ENCODE measurements around the gene SMAD4.
"Not testable (repeated sequence)": the region's sequence is repeated elsewhere in the genome, so short reads cannot be mapped to it uniquely, and the experiment has no call there.

Gene SMAD4

GRCh38 chr18:51077217-51077616 lies 47.2 kb downstream of the SMAD4 start:
- no peaks in the 10 kb centered on the region for H3K9me3 ChIP-seq (ENCODE audit: control insufficient read depth, insufficient read depth, low read length)
- peaks cover 12% of the 10 kb centered on the region for H3K36me3 ChIP-seq (ENCODE audit: control insufficient read depth, insufficient read depth, low read length)
- no peaks in the 10 kb centered on the region for H3K27me3 ChIP-seq (ENCODE audit: control insufficient read depth, insufficient read depth, low read length)
- no peak overlapping the region for H3K9ac ChIP-seq (ENCODE audit: low read depth, low read length)
- H3K4me3 ChIP-seq (ENCODE audit: low read depth, low read length): no peak overlapping the region
- H3K4me1 ChIP-seq (ENCODE audit: control insufficient read depth, insufficient read depth, low read length): no peaks in the 10 kb centered on the region

DNA sequence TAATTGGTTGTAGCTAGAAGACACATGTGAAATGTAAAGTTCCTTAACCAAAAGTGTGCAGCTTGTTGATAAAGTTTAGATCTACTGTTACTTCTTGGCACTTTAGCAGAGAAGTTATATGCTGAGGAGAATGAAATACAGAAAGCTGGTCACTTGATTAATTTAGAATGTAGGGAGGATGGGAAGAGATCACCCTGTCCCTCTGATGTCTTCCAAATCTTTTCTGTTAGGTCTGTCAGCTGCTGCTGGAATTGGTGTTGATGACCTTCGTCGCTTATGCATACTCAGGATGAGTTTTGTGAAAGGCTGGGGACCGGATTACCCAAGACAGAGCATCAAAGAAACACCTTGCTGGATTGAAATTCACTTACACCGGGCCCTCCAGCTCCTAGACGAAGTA lies 48.0 kb downstream of the SMAD4 start:
- no peak overlapping the region for H3K9ac ChIP-seq (ENCODE audit: low read depth, low read length)
- H3K9me3 ChIP-seq (ENCODE audit: control insufficient read depth, insufficient read depth, low read length): no peaks in the 10 kb centered on the region
- H3K4me3 ChIP-seq (ENCODE audit: low read depth, low read length): no peak overlapping the region
- no peaks in the 10 kb centered on the region for H3K27me3 ChIP-seq (ENCODE audit: control insufficient read depth, insufficient read depth, low read length)
- peaks cover 12% of the 10 kb centered on the region for H3K36me3 ChIP-seq (ENCODE audit: control insufficient read depth, insufficient read depth, low read length)
- no peaks in the 10 kb centered on the region for H3K4me1 ChIP-seq (ENCODE audit: control insufficient read depth, insufficient read depth, low read length)

GRCh38 chr18:51082571-51083267 lies 52.7 kb downstream of the SMAD4 start:
- no peaks in the 10 kb centered on the region for H3K4me1 ChIP-seq (ENCODE audit: control insufficient read depth, insufficient read depth, low read length)
- peaks cover 17% of the 10 kb centered on the region for H3K36me3 ChIP-seq (ENCODE audit: control insufficient read depth, insufficient read depth, low read length)
- no peak overlapping the region for H3K9ac ChIP-seq (ENCODE audit: low read depth, low read length)
- H3K27me3 ChIP-seq (ENCODE audit: control insufficient read depth, insufficient read depth, low read length): no peaks in the 10 kb centered on the region
- H3K4me3 ChIP-seq (ENCODE audit: low read depth, low read length): no peak overlapping the region
- H3K9me3 ChIP-seq (ENCODE audit: control insufficient read depth, insufficient read depth, low read length): no peaks in the 10 kb centered on the region

- Histone ChIP-seq H3K4me1 (ENCODE audit: control insufficient read depth, insufficient read depth, low read length) (no peaks in the 10 kb centered on the region), H3K4me3 (ENCODE audit: low read depth, low read length) (no peak overlapping the region), H3K9ac (ENCODE audit: low read depth, low read length) (no peak overlapping the region), H3K36me3 (ENCODE audit: control insufficient read depth, insufficient read depth, low read length) (peaks cover 12% of the 10 kb centered on the region), H3K27me3 (ENCODE audit: control insufficient read depth, insufficient read depth, low read length) (no peaks in the 10 kb centered on the region), H3K9me3 (ENCODE audit: control insufficient read depth, insufficient read depth, low read length) (no peaks in the 10 kb centered on the region)
These were observed 53.4 kb downstream of the SMAD4 start for GRCh38 chr18:51083398-51083797.

DNA sequence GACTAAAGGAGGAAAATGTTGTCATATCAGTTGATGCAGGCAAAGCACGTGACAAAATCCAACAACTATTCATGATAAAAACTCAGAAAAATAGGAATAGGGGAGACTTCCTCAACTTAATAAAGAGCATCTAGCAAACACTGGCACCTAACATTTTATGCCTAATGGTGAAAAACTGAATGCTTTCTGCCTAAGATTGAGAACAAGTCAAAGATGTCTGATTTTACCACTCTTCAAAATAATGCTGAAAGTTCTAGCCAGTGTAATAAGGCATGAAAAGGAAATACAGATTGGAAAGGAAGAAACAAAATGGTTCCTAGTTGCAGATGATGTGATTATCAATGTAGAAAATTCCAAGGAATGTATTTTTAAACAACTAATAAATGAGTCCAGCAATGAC lies 58.4 kb downstream of the SMAD4 start:
- no peaks in the 10 kb centered on the region for H3K4me1 ChIP-seq (ENCODE audit: control insufficient read depth, insufficient read depth, low read length)
- H3K4me3 ChIP-seq (ENCODE audit: low read depth, low read length): no peak overlapping the region
- H3K9ac ChIP-seq (ENCODE audit: low read depth, low read length): no peak overlapping the region
- H3K36me3 ChIP-seq (ENCODE audit: control insufficient read depth, insufficient read depth, low read length): peaks cover 5% of the 10 kb centered on the region
- no peaks in the 10 kb centered on the region for H3K27me3 ChIP-seq (ENCODE audit: control insufficient read depth, insufficient read depth, low read length)
- H3K9me3 ChIP-seq (ENCODE audit: control insufficient read depth, insufficient read depth, low read length): no peaks in the 10 kb centered on the region

GRCh38 chr18:51089691-51090090 lies 59.7 kb downstream of the SMAD4 start:
- Histone ChIP-seq H3K4me3 (ENCODE audit: low read depth, low read length) (no peak overlapping the region), H3K9ac (ENCODE audit: low read depth, low read length) (no peak overlapping the region), H3K4me1 (ENCODE audit: control insufficient read depth, insufficient read depth, low read length) (no peaks in the 10 kb centered on the region), H3K36me3 (ENCODE audit: control insufficient read depth, insufficient read depth, low read length) (peaks cover 5% of the 10 kb centered on the region), H3K27me3 (ENCODE audit: control insufficient read depth, insufficient read depth, low read length) (no peaks in the 10 kb centered on the region), H3K9me3 (ENCODE audit: control insufficient read depth, insufficient read depth, low read length) (no peaks in the 10 kb centered on the region)

GRCh38 chr18:51091270-51091669 lies 61.3 kb downstream of the SMAD4 start:
- H3K4me3 ChIP-seq (ENCODE audit: low read depth, low read length): no peak overlapping the region
- no peaks in the 10 kb centered on the region for H3K36me3 ChIP-seq (ENCODE audit: control insufficient read depth, insufficient read depth, low read length)
- H3K4me1 ChIP-seq (ENCODE audit: control insufficient read depth, insufficient read depth, low read length): no peaks in the 10 kb centered on the region

DNA sequence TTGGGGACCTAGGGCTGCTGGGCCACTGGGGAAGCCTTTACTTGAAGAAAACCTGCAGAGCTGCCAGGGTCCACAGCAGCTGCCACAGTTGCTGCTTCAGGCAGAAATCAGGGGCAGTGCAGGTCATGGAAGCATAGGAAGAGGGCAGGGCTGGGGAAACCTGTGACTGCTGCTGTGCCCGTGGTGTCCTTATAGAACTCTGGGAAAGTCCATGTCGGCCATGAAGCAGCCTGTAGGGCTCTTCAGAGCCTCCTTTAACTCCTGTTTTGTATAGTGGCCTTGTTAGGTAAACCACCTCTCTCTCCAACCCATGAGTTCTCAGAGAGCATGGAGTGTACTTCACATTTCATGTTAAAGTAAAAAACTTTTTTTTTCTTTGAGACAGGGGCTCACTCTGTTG lies 62.1 kb downstream of the SMAD4 start:
- Histone ChIP-seq H3K27me3 (ENCODE audit: control insufficient read depth, insufficient read depth, low read length) (no peaks in the 10 kb centered on the region), H3K4me1 (ENCODE audit: control insufficient read depth, insufficient read depth, low read length) (no peaks in the 10 kb centered on the region), H3K9me3 (ENCODE audit: control insufficient read depth, insufficient read depth, low read length) (no peaks in the 10 kb centered on the region), H3K9ac (ENCODE audit: low read depth, low read length) (no peak overlapping the region), H3K4me3 (ENCODE audit: low read depth, low read length) (no peak overlapping the region), H3K36me3 (ENCODE audit: control insufficient read depth, insufficient read depth, low read length) (no peaks in the 10 kb centered on the region)

More at GRCh38 chr18:51091270-51091669, 61.3 kb downstream of the SMAD4 start:
- H3K9me3 ChIP-seq (ENCODE audit: control insufficient read depth, insufficient read depth, low read length): no peaks in the 10 kb centered on the region
- no peak overlapping the region for H3K9ac ChIP-seq (ENCODE audit: low read depth, low read length)
- no peaks in the 10 kb centered on the region for H3K27me3 ChIP-seq (ENCODE audit: control insufficient read depth, insufficient read depth, low read length)

GRCh38 chr18:51092967-51093366 lies 63.0 kb downstream of the SMAD4 start:
- not testable (repeated sequence) for H3K4me1 ChIP-seq (ENCODE audit: control insufficient read depth, insufficient read depth, low read length); H3K36me3 ChIP-seq (ENCODE audit: control insufficient read depth, insufficient read depth, low read length); H3K9me3 ChIP-seq (ENCODE audit: control insufficient read depth, insufficient read depth, low read length); H3K27me3 ChIP-seq (ENCODE audit: control insufficient read depth, insufficient read depth, low read length); H3K9ac ChIP-seq (ENCODE audit: low read depth, low read length); H3K4me3 ChIP-seq (ENCODE audit: low read depth, low read length)

DNA sequence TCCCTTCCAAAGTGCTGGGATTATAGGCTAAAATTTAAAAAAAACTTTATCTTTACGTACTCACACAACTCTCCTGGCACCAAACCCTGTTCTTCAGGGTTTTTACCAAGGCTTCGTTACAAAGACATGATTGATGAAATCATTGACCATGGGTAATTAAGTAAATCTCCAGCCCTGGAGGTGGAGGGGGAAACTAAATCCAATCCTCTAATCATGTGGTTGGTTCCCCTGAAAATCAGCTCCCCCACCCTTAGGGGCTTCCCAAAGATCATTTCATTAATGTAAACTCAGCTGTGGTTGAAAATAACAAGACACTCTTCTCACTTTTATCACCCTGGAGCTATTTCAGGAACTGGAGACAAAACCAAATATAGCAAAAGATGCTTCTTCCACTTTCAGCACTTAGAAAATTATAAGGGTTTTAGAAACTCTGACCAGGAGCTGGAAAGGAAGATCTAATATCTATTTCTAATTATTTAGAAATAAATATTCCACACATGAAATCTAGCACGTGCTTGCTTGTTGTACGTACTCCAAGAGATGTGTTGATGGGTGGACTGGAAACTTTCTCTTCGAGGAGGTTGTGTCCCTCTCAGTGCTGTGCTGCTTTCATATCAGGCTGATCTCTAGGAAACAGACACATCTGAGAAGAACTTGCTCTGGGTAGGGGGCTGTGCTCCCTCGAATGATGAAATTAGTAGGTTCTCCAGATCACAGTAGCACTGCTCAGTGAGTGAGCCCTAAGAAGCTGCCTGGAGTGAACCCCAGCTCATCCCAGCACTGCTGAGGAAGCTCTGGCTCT lies 67.2 kb downstream of the SMAD4 start:
- H3K36me3 ChIP-seq (ENCODE audit: control insufficient read depth, insufficient read depth, low read length): no peaks in the 10 kb centered on the region
- H3K4me3 ChIP-seq (ENCODE audit: low read depth, low read length): no peak overlapping the region
- no peaks in the 10 kb centered on the region for H3K27me3 ChIP-seq (ENCODE audit: control insufficient read depth, insufficient read depth, low read length)
- H3K9ac ChIP-seq (ENCODE audit: low read depth, low read length): no peak overlapping the region
- no peaks in the 10 kb centered on the region for H3K9me3 ChIP-seq (ENCODE audit: control insufficient read depth, insufficient read depth, low read length)
- H3K4me1 ChIP-seq (ENCODE audit: control insufficient read depth, insufficient read depth, low read length): no peaks in the 10 kb centered on the region

GRCh38 chr18:51098082-51098481 lies 68.1 kb downstream of the SMAD4 start:
- no peak overlapping the region for H3K4me3 ChIP-seq (ENCODE audit: low read depth, low read length)
- no peak overlapping the region for H3K9ac ChIP-seq (ENCODE audit: low read depth, low read length)

DNA sequence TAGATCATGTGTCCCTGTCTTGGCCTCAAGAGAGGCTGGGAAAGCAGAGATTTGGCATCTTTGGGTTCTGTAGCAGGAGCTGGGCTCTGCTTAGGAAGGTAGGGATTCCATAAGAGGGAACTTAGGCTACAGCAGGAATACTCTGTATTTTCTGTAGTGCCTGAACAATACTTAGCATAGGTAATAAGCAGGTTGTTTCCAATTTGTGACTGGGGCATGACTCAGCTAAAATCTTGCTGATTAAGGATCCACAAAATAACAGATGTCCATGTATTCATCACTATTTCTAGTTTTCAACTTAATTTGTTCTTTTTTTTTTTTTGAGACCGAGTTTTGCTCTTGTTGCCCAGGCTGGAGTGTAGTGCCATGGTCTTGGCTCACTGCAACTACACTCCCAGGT lies 68.5 kb downstream of the SMAD4 start:
- Histone ChIP-seq H3K9me3 (ENCODE audit: control insufficient read depth, insufficient read depth, low read length) (no peaks in the 10 kb centered on the region), H3K36me3 (ENCODE audit: control insufficient read depth, insufficient read depth, low read length) (no peaks in the 10 kb centered on the region), H3K9ac (ENCODE audit: low read depth, low read length) (no peak overlapping the region), H3K27me3 (ENCODE audit: control insufficient read depth, insufficient read depth, low read length) (no peaks in the 10 kb centered on the region), H3K4me3 (ENCODE audit: low read depth, low read length) (no peak overlapping the region), H3K4me1 (ENCODE audit: control insufficient read depth, insufficient read depth, low read length) (no peaks in the 10 kb centered on the region)

More at GRCh38 chr18:51098082-51098481, 68.1 kb downstream of the SMAD4 start:
- Histone ChIP-seq H3K9me3 (ENCODE audit: control insufficient read depth, insufficient read depth, low read length) (no peaks in the 10 kb centered on the region), H3K36me3 (ENCODE audit: control insufficient read depth, insufficient read depth, low read length) (no peaks in the 10 kb centered on the region), H3K4me1 (ENCODE audit: control insufficient read depth, insufficient read depth, low read length) (no peaks in the 10 kb centered on the region), H3K27me3 (ENCODE audit: control insufficient read depth, insufficient read depth, low read length) (no peaks in the 10 kb centered on the region)
